CD4-positive, alpha-beta T cell treated with Interleukin-6 at 100 ng/mL for 8 hours (primary cell): ENCODE results near the gene FKRP.

Experiments
- DNase-seq: peaks from one replicate; pipeline ENCODE4 v3.0.0-alpha.2; 2020; ENCODE audit warnings: mixed read lengths, low spot score

The FKRP gene

DNA sequence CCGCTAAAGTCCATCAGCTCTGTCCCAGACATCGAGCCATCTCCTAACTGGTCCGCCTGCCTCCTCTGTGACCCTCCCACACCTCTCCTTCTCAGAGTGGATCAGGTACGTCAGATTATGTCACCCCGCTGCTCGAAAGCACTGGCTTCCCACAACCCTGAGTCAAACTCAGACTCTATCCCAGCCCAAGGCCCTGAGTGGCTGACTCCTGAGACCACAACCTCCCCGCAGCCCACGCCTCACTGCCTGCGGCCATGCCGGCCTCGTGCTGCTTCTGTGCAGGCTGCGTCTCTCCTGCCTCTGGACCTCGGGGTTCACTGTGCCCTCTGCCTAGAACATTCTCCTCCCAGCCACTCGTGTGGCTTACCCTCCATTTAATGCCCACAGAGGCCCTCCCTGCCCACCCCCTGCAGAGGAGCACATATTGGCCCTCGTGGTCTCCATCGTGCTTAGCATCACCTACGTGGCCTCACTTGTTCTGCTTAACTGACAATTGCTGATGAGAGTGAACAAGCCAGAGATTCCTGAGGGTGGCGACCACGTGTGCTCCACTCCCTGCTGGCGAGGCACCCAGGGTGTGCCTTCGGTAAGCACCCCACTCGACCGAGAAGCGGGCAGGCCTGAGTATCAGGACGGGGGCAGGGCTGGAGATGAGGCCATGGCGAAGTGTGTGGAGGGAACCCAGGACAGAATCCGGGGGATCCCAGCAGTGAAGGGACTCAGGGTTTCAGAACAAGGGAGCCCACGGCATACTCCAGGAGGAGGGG is 13.5 kb upstream of the FKRP start:
- DNase-seq: no peak

- DNase-seq: no peak
These were observed 12.7 kb upstream of the FKRP start for GRCh38 chr19:46732966-46733689.

DNA sequence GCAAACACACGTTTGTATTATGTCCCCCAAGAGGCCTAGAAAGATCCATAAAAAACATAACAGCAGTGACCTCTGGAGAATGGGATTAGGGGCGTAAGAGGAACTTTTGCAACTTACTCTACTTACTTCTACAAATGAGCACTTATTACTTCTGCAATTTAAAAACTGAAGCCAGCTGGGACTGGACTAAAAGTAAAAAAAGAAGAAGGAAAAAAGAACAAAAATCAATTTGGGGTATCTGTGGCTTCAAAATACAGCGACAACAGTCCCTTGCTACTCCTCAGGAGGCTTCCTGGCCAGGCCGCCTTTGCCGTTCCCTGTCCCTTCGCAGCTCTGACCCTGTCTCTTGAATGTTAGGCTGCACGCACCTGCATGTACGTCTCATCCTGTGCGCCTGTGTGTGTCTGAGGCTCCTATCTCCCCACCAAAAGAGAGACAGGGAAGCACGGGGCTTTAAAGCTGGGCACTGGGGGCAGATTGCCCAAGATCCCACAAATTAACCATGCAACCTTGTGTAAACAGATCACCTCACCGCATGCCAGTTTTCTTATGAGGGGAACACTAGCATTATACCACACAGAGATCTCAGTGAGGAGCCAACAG is 12.1 kb upstream of the FKRP start:
- DNase-seq: no peak

GRCh38 chr19:46736531-46737297 is 9.1 kb upstream of the FKRP start:
- DNase-seq: no peak

- DNase-seq: no peak
These were observed 8.6 kb upstream of the FKRP start for GRCh38 chr19:46737298-46737654.

DNA sequence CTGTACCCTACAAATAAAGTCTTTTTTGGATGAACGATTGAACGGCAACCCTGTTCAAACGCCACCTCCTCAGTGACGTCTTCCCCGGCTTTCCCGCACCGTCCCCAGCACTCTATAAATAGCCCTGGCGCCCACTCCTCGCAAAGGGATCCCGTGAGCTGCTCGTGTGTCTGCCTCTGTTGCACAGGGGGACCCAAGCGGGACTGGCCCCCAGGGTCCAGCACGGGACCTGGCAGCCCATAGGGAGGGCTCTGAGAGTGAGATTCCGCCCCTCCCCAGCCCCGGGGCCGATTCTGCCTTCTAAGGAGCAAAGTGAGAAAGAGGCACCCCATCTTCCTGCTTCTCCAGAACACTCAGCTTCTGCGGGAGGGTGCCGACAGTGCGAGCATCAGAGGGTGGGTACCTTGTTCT is 8.1 kb upstream of the FKRP start:
- DNase-seq: no peak

DNA sequence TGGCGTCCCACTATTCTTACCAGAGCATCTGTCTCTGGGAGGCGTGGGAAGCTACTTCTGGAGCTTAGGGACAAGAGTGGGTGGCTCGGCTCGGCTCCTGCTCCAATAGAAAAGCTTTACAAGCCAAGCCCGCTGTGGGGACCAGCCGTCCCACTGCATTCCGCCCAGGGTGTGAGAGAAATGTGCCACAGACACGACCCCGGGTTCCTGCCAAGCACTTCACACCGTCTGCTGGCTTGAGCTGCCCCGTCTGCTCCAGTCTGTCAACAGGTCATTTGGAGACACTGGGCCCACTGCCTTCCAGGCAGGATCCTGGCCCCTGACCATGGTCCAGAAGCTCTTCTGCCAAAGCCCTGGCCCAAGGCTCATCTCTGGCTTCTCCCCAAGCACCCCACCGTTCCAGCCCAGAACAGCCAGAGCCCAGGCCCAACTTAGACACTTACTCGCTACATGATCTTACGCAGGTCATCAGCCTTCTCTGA is 6.5 kb upstream of the FKRP start:
- DNase-seq: no peak

- DNase-seq: no peak
These were observed 4.4 kb upstream of the FKRP start for GRCh38 chr19:46741447-46741846.

DNA sequence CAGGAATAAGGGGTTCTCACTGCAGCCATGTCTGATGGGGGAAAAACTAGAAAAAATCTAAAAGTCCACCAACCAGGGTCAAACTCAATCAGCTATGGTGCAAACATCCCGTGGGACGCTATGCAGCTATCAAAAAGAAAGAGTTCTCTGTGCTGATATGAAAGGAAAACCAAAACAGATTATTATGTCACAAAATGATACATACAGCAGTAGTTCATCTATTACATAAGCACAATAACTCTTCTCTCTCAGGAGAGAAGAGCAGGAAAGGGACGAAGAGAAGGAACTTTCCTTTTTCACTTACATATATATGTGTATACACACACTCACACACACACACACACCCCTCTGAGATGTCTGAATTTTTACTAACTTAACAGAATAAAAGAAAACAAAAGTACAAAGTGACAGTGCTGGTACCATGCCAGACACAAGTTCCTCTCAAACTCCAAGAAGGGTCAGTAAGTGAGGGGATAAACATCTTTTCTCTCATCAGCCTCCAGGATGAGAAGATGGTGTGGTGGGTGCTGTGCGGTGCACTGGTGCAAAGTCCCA is 2.9 kb upstream of the FKRP start:
- no peak for DNase-seq

DNA sequence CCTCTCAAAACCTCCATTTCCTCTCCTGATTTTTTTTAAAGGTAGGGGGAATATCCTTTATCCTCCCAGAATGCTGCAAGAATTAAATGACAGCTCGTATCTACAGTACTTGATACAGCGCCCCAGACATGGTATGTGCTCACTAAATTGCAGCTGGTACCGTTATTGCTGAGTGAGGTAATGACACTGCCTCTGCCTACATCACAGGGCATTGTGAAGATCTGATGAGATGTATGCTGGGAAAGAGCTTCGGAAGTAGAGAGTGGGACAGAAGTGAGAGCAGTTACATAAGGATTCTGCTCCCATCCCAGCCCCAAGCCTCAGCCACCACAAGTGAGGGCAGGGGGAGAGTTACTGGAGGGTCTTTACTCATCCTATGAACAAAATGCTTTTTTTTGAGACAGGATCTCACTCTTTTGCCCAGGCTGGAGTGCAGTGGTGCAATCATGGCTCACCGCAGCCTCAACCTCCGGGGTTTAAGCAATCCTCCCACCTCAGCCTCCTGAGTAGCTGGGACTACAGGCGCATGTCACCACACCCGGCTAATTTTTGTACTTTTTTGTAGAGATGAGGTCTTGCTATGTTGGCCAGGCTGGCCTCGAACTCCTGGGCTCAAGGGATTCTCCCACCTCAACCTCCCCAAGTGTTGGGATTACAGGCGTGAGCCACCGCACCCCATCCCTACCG is 1.7 kb upstream of the FKRP start:
- no peak for DNase-seq

GRCh38 chr19:46745030-46745429 is 827 bp upstream of the FKRP start:
- DNase-seq: no peak

- peak; percentile 52 for DNase-seq
These were observed 612 bp downstream of the FKRP start, which contains the start of gene STRN4 for GRCh38 chr19:46746281-46747057. STRN4 (minus strand) TSS chr19:46746450; CDS start chr19:46746430, 20 bp downstream.

- DNase-seq: peak; percentile 66
These were observed 2.7 kb downstream of the FKRP start for GRCh38 chr19:46748325-46749109.

- DNase-seq: peak; percentile 61
These were observed 7.7 kb downstream of the FKRP start for GRCh38 chr19:46753420-46754155.

GRCh38 chr19:46755077-46755852 is 9.4 kb downstream of the FKRP start:
- no peak for DNase-seq

DNA sequence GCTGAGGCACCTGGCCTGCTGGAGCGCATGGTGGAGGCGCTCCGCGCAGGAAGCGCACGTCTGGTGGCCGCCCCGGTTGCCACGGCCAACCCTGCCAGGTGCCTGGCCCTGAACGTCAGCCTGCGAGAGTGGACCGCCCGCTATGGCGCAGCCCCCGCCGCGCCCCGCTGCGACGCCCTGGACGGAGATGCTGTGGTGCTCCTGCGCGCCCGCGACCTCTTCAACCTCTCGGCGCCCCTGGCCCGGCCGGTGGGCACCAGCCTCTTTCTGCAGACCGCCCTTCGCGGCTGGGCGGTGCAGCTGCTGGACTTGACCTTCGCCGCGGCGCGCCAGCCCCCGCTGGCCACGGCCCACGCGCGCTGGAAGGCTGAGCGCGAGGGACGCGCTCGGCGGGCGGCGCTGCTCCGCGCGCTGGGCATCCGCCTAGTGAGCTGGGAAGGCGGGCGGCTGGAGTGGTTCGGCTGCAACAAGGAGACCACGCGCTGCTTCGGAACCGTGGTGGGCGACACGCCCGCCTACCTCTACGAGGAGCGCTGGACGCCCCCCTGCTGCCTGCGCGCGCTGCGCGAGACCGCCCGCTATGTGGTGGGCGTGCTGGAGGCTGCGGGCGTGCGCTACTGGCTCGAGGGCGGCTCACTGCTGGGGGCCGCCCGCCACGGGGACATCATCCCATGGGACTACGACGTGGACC is 10.1 kb downstream of the FKRP start:
- no peak for DNase-seq

- DNase-seq: no peak
These were observed 10.7 kb downstream of the FKRP start for GRCh38 chr19:46756544-46756888.

- no peak for DNase-seq
These were observed 13.3 kb downstream of the FKRP start for GRCh38 chr19:46759206-46759605.
